ENCODE data around the gene FADS6. TPM values are rescaled to one million over a fixed set of nuclear protein-coding genes. Genes with fewer than 3 reads are reported as not detected.

Gene FADS6
- total RNA-seq, 1 donor from 2014 or later, result 0.82 TPM

GRCh38 chr17:74864297-74864865, 29.1 kb downstream of the FADS6 start:
- peaks cover 29% of the 10 kb centered on the region for H3K27me3 Mint-ChIP-seq
- DNase-seq (ENCODE audit: extremely low spot score, unreplicated experiment), result no peak
- H3K4me1 Mint-ChIP-seq (ENCODE audit: unreplicated experiment), result peaks cover 8% of the 10 kb centered on the region
- no peaks in the 10 kb centered on the region for H3K9me3 Mint-ChIP-seq
- H3K36me3 Mint-ChIP-seq, result peaks cover 5% of the 10 kb centered on the region
- H3K4me3 Mint-ChIP-seq, result no peak overlapping the region
- no peak overlapping the region for H3K27ac Mint-ChIP-seq
- no peak for TF ChIP-seq CTCF (conservative IDR thresholded peaks at IDR 0.05)

GRCh38 chr17:74863420-74864296, 29.8 kb downstream of the FADS6 start:
- peak overlapping the region; percentile 58 for H3K27ac Mint-ChIP-seq
- TF ChIP-seq CTCF (conservative IDR thresholded peaks at IDR 0.05), result no peak
- H3K27me3 Mint-ChIP-seq, result peaks cover 36% of the 10 kb centered on the region
- H3K4me1 Mint-ChIP-seq (ENCODE audit: unreplicated experiment), result peaks cover 6% of the 10 kb centered on the region
- no peak overlapping the region for H3K4me3 Mint-ChIP-seq
- DNase-seq (ENCODE audit: extremely low spot score, unreplicated experiment), result no peak
- H3K36me3 Mint-ChIP-seq, result peaks cover 5% of the 10 kb centered on the region
- H3K9me3 Mint-ChIP-seq, result no peaks in the 10 kb centered on the region

- no peak for TF ChIP-seq CTCF (conservative IDR thresholded peaks at IDR 0.05)
- Mint-ChIP-seq H3K27me3 (peaks cover 43% of the 10 kb centered on the region), H3K4me1 (ENCODE audit: unreplicated experiment) (peaks cover 6% of the 10 kb centered on the region), H3K36me3 (peaks cover 5% of the 10 kb centered on the region), H3K9me3 (no peaks in the 10 kb centered on the region), H3K4me3 (no peak overlapping the region), H3K27ac (no peak overlapping the region)
- no peak for DNase-seq (ENCODE audit: extremely low spot score, unreplicated experiment)
These were observed 30.5 kb downstream of the FADS6 start for GRCh38 chr17:74862919-74863318.

- peaks cover 5% of the 10 kb centered on the region for H3K36me3 Mint-ChIP-seq
- DNase-seq (ENCODE audit: extremely low spot score, unreplicated experiment), result no peak
- peaks cover 50% of the 10 kb centered on the region for H3K27me3 Mint-ChIP-seq
- TF ChIP-seq CTCF (conservative IDR thresholded peaks at IDR 0.05), result peak; percentile 84
- peaks cover 6% of the 10 kb centered on the region for H3K4me1 Mint-ChIP-seq (ENCODE audit: unreplicated experiment)
- H3K27ac Mint-ChIP-seq, result no peak overlapping the region
- no peaks in the 10 kb centered on the region for H3K9me3 Mint-ChIP-seq
- peak overlapping the region; percentile 39 for H3K4me3 Mint-ChIP-seq
These were observed 31.1 kb downstream of the FADS6 start for GRCh38 chr17:74862108-74862901.

- no peak for TF ChIP-seq CTCF (conservative IDR thresholded peaks at IDR 0.05)
- no peak overlapping the region for H3K27ac Mint-ChIP-seq
- H3K27me3 Mint-ChIP-seq, result peaks cover 56% of the 10 kb centered on the region
- H3K4me3 Mint-ChIP-seq, result peak overlapping the region; percentile 34
- H3K9me3 Mint-ChIP-seq, result no peaks in the 10 kb centered on the region
- peaks cover 5% of the 10 kb centered on the region for H3K36me3 Mint-ChIP-seq
- DNase-seq (ENCODE audit: extremely low spot score, unreplicated experiment), result no peak
- peaks cover 6% of the 10 kb centered on the region for H3K4me1 Mint-ChIP-seq (ENCODE audit: unreplicated experiment)
These were observed 31.7 kb downstream of the FADS6 start for GRCh38 chr17:74861662-74862107.
